ENCODE data around the gene KCTD16.
A peak's percentile ranks its signal among the peaks of the same experiment; 100 is the strongest.

KCTD16 gene

GRCh38 chr5:144331361-144331760 is 160.7 kb downstream of the KCTD16 start:
- no peak overlapping the region for H3K4me3 ChIP-seq (replicated peaks; ENCODE audit: low read depth, low read length)
- H3K27me3 ChIP-seq (replicated peaks; ENCODE audit: control insufficient read depth, insufficient read depth, low read length), result no peaks in the 10 kb centered on the region
- TF ChIP-seq CTCF (IDR thresholded peaks at IDR 0.05; ENCODE audit: insufficient read depth, low read length, poor library complexity, severe bottlenecking), result no peak
- H3K36me3 ChIP-seq (ENCODE audit: control insufficient read depth, insufficient read depth, low read length), result no peaks in the 10 kb centered on the region
- DNase-seq (ENCODE audit: extremely low read depth, insufficient read length), result no peak

- H3K4me3 ChIP-seq (replicated peaks; ENCODE audit: low read depth, low read length), result no peak overlapping the region
- DNase-seq (ENCODE audit: extremely low read depth, insufficient read length), result no peak
- no peak for TF ChIP-seq CTCF (IDR thresholded peaks at IDR 0.05; ENCODE audit: insufficient read depth, low read length, poor library complexity, severe bottlenecking)
Measured at GRCh38 chr5:144332265-144332664, 161.6 kb downstream of the KCTD16 start.

GRCh38 chr5:144333336-144333920 is 162.8 kb downstream of the KCTD16 start:
- no peaks in the 10 kb centered on the region for H3K27me3 ChIP-seq (replicated peaks; ENCODE audit: control insufficient read depth, insufficient read depth, low read length)
- no peaks in the 10 kb centered on the region for H3K36me3 ChIP-seq (ENCODE audit: control insufficient read depth, insufficient read depth, low read length)
- peak; percentile 5 for DNase-seq (ENCODE audit: extremely low read depth, insufficient read length)
- no peak for TF ChIP-seq CTCF (IDR thresholded peaks at IDR 0.05; ENCODE audit: insufficient read depth, low read length, poor library complexity, severe bottlenecking)
- no peak overlapping the region for H3K4me3 ChIP-seq (replicated peaks; ENCODE audit: low read depth, low read length)

More at GRCh38 chr5:144332265-144332664, 161.6 kb downstream of the KCTD16 start:
- Histone ChIP-seq H3K27me3 (replicated peaks; ENCODE audit: control insufficient read depth, insufficient read depth, low read length) (no peaks in the 10 kb centered on the region), H3K36me3 (ENCODE audit: control insufficient read depth, insufficient read depth, low read length) (no peaks in the 10 kb centered on the region)

GRCh38 chr5:144335561-144335960 is 164.9 kb downstream of the KCTD16 start:
- no peaks in the 10 kb centered on the region; the same call in none of the 2 replicates for H3K27me3 ChIP-seq (replicated peaks; ENCODE audit: control insufficient read depth, insufficient read depth, low read length)
- no peaks in the 10 kb centered on the region for H3K36me3 ChIP-seq (ENCODE audit: control insufficient read depth, insufficient read depth, low read length)
- no peak for DNase-seq (ENCODE audit: extremely low read depth, insufficient read length)
- H3K4me3 ChIP-seq (replicated peaks; ENCODE audit: low read depth, low read length), result no peak overlapping the region
- TF ChIP-seq CTCF (IDR thresholded peaks at IDR 0.05; ENCODE audit: insufficient read depth, low read length, poor library complexity, severe bottlenecking), result no peak

- no peak for DNase-seq (ENCODE audit: extremely low read depth, insufficient read length)
- Histone ChIP-seq H3K27me3 (replicated peaks; ENCODE audit: control insufficient read depth, insufficient read depth, low read length) (no peaks in the 10 kb centered on the region; the same call in none of the 2 replicates), H3K36me3 (ENCODE audit: control insufficient read depth, insufficient read depth, low read length) (no peaks in the 10 kb centered on the region), H3K4me3 (replicated peaks; ENCODE audit: low read depth, low read length) (no peak overlapping the region)
- TF ChIP-seq CTCF (IDR thresholded peaks at IDR 0.05; ENCODE audit: insufficient read depth, low read length, poor library complexity, severe bottlenecking), result no peak
Measured at GRCh38 chr5:144336191-144336961, 165.7 kb downstream of the KCTD16 start.
